ENCODE measurements around the gene PIGO.

PIGO gene

DNA sequence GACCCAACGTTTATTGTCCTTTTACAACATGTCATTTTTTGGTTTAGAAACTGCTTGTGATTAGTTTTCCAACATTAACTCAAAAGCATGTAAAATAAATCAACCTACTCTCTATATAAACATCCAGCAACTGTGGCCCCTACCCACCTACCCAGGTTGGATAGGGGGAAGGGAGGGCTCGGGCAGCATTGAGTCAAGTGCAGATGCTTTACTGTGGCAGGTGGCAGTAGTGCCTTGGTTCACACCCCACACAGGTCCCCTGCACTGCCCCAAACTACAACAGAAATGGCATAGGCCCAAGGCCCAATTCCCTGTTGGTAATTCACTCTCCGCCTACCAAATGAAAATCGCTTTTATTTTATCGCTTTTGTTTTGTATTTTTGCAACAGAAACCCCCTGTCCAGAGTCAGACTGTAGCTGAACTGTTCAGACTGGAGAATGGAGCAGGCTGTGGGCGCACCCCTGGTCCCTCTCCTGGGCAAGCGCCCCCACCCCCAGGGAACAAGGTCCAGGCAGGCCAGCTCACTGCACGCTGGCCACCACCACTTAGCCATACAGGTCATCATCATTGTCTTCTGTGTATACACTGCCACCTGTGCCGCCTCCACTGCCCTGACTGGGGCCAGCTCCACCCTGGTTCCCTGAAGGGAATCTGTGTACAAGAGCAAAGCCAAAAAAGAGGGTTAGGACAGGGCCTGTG lies 39.7 kb downstream of the PIGO start:
- Histone ChIP-seq H3K9me2 (replicated peaks; ENCODE audit: insufficient read depth, low read length) (no peaks in the 10 kb centered on the region), H3K27me3 (replicated peaks; ENCODE audit: insufficient read depth, low read length) (no peaks in the 10 kb centered on the region), H3K4me2 (ENCODE audit: low read depth, low read length) (no peak overlapping the region), H3K4me3 (ENCODE audit: low read length) (no peak overlapping the region), H2AFZ (ENCODE audit: low read length) (no peak overlapping the region), H3K9me3 (replicated peaks; ENCODE audit: insufficient read depth, low read length) (no peaks in the 10 kb centered on the region), H3F3A (ENCODE audit: insufficient read depth, low read length) (peaks cover 32% of the 10 kb centered on the region), H3K79me2 (ENCODE audit: low read length) (peaks cover 53% of the 10 kb centered on the region), H3K27ac (ENCODE audit: low read length) (no peak overlapping the region), H3K36me3 (replicated peaks; ENCODE audit: insufficient read depth, low read length) (peaks cover 46% of the 10 kb centered on the region), H3K9ac (ENCODE audit: low read length) (no peak overlapping the region), H4K20me1 (ENCODE audit: insufficient read depth, low read length) (peaks cover 8% of the 10 kb centered on the region; the same call in 1 of the 2 replicates), H3K4me1 (ENCODE audit: low read length) (no peaks in the 10 kb centered on the region)
- TF ChIP-seq EZH2phosphoT487 (IDR thresholded peaks at IDR 0.05; ENCODE audit: low read length), result no peak
- TF ChIP-seq EZH2 (optimal IDR thresholded peaks at IDR 0.05; ENCODE audit: low read depth, low read length), result no peak
- no peak for TF ChIP-seq CTCF (IDR thresholded peaks at IDR 0.05; ENCODE audit: low read length)
- no peak for DNase-seq

DNA sequence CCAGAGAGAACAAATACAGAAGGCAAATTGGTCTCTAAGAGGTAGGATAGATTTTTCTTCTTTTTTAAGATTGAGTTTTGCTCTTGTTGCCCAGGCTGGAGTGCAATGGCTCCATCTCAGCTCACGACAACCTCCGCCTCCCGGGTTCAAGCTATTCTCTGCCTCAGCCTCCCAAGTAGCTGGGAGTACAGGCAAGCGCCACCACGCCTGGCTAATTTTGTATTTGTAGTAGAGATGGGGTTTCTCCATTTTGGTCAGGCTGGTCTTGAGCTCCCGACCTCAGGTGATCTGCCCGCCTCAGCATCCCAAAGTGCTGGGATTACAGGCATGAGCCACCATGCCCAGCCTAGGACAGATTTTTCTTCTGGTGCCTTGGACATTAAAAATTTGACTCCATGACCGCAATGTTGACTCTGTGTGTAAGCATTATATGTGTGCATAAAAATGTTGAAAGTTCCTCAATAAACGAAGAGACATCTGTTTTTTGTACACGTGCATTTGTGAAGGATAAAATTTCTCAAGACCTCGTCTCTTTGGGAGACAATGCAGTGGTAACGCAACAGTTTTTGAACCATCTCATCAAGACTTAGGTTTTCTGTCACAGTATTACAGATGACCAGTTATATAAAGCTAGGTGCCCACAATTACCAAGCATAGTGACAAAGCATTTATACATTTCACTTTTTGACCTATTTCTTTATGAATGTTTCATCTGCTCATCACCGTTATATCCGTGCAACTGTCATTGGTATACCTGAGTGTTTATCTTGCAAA lies 41.3 kb downstream of the PIGO start:
- no peaks in the 10 kb centered on the region for H3K9me3 ChIP-seq (replicated peaks; ENCODE audit: insufficient read depth, low read length)
- no peak overlapping the region for H3K4me3 ChIP-seq (ENCODE audit: low read length)
- H3K4me1 ChIP-seq (ENCODE audit: low read length), result no peaks in the 10 kb centered on the region
- H3K27ac ChIP-seq (ENCODE audit: low read length), result no peak overlapping the region
- no peak overlapping the region for H3K4me2 ChIP-seq (ENCODE audit: low read depth, low read length)
- peaks cover 4% of the 10 kb centered on the region; the same call in 1 of the 2 replicates for H4K20me1 ChIP-seq (ENCODE audit: insufficient read depth, low read length)
- H3K9ac ChIP-seq (ENCODE audit: low read length), result no peak overlapping the region
- no peak for DNase-seq
- TF ChIP-seq CTCF (IDR thresholded peaks at IDR 0.05; ENCODE audit: low read length) (no peak), EZH2phosphoT487 (IDR thresholded peaks at IDR 0.05; ENCODE audit: low read length) (no peak), EZH2 (optimal IDR thresholded peaks at IDR 0.05; ENCODE audit: low read depth, low read length) (no peak)
- no peaks in the 10 kb centered on the region for H3K27me3 ChIP-seq (replicated peaks; ENCODE audit: insufficient read depth, low read length)
- H3F3A ChIP-seq (ENCODE audit: insufficient read depth, low read length), result peaks cover 30% of the 10 kb centered on the region
- H3K36me3 ChIP-seq (replicated peaks; ENCODE audit: insufficient read depth, low read length), result peaks cover 29% of the 10 kb centered on the region
- H2AFZ ChIP-seq (ENCODE audit: low read length), result no peak overlapping the region
- H3K9me2 ChIP-seq (replicated peaks; ENCODE audit: insufficient read depth, low read length), result no peaks in the 10 kb centered on the region
- peaks cover 44% of the 10 kb centered on the region for H3K79me2 ChIP-seq (ENCODE audit: low read length)

DNA sequence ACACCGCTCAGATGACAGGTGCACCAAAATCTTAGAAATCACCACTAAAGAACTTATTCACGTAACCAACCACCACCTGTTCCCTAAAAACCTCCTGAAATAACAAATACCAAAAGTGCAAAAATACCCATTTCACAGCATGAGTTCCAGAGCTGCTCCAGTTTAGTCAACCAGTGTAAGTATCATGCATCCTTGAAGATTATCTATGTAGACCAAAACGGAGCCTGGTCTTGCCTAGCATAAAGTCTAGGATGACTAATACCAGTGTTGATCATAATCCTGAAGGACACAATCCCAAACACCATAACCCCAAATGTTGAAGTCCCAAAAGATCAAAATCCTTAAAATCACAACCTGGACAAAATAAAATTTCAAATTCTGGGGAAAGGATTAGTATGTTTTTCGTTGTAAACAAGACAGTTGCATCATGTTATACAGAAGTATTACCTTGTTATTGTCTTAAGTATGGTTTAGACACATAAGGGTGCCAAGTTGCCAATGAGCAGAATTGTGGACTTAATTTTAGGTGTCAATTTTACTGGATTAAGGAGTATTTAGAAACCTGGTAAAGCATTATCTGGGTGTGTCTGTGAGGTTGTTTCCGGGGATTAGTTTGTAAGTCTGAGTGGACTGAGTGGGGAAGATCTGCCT lies 42.1 kb downstream of the PIGO start:
- no peaks in the 10 kb centered on the region for H3K4me1 ChIP-seq (ENCODE audit: low read length)
- H3K79me2 ChIP-seq (ENCODE audit: low read length), result peaks cover 37% of the 10 kb centered on the region
- no peak overlapping the region for H2AFZ ChIP-seq (ENCODE audit: low read length)
- H3K4me3 ChIP-seq (ENCODE audit: low read length), result no peak overlapping the region
- H3F3A ChIP-seq (ENCODE audit: insufficient read depth, low read length), result peaks cover 25% of the 10 kb centered on the region
- no peaks in the 10 kb centered on the region for H3K9me3 ChIP-seq (replicated peaks; ENCODE audit: insufficient read depth, low read length)
- peaks cover 4% of the 10 kb centered on the region; the same call in 1 of the 2 replicates for H4K20me1 ChIP-seq (ENCODE audit: insufficient read depth, low read length)
- H3K36me3 ChIP-seq (replicated peaks; ENCODE audit: insufficient read depth, low read length), result peaks cover 26% of the 10 kb centered on the region
- no peak overlapping the region for H3K4me2 ChIP-seq (ENCODE audit: low read depth, low read length)
- TF ChIP-seq EZH2 (optimal IDR thresholded peaks at IDR 0.05; ENCODE audit: low read depth, low read length), result no peak
- no peak for TF ChIP-seq EZH2phosphoT487 (IDR thresholded peaks at IDR 0.05; ENCODE audit: low read length)
- no peak for TF ChIP-seq CTCF (IDR thresholded peaks at IDR 0.05; ENCODE audit: low read length)
- H3K9ac ChIP-seq (ENCODE audit: low read length), result no peak overlapping the region
- H3K27me3 ChIP-seq (replicated peaks; ENCODE audit: insufficient read depth, low read length), result no peaks in the 10 kb centered on the region
- no peaks in the 10 kb centered on the region for H3K9me2 ChIP-seq (replicated peaks; ENCODE audit: insufficient read depth, low read length)
- H3K27ac ChIP-seq (ENCODE audit: low read length), result no peak overlapping the region
- DNase-seq, result no peak

All from MM.1S (cell line).